Activated CD4-positive, alpha-beta memory T cell treated with anti-CD3 and anti-CD28 coated beads for 36 hours (primary cell): Measurements from ENCODE around the gene TOP2A. TPM values are rescaled to one million over a fixed set of nuclear protein-coding genes. Genes with fewer than 3 reads are reported as not detected.

Experiments used
- CTCF ChIA-PET: fragments of 350-600 bp; sonication (Branson Sonifier 250); formaldehyde crosslinking; loops from one replicate; lab custom pipeline; 2021; ENCODE audit warnings: antibody characterized with exemption, inconsistent platforms; lab: Charles Lee
- POLR2A ChIA-PET: fragments of 350-600 bp; sonication (Branson Sonifier 250); formaldehyde crosslinking; loops from one replicate; lab custom pipeline; 2021; ENCODE audit warnings: antibody characterized with exemption; lab: Charles Lee
- DNase-seq: peaks from one replicate; pipeline ENCODE4 v3.0.0-alpha.2; 2020
- H3K27ac Mint-ChIP-seq: one replicate; pipeline ENCODE4 v1.8.0; 2021; ENCODE audit warnings: mixed read lengths
- H3K27me3 Mint-ChIP-seq: one replicate; pipeline ENCODE4 v1.8.0; 2021; ENCODE audit warnings: mixed read lengths
- H3K36me3 Mint-ChIP-seq: one replicate; pipeline ENCODE4 v1.8.0; 2021; ENCODE audit warnings: mixed read lengths
- H3K4me1 Mint-ChIP-seq: one replicate; pipeline ENCODE4 v1.8.0; 2021; ENCODE audit warnings: low read depth, mixed read lengths
- H3K4me3 Mint-ChIP-seq: one replicate; pipeline ENCODE4 v1.8.0; 2021; ENCODE audit warnings: mild to moderate bottlenecking, mixed read lengths
- H3K9me3 Mint-ChIP-seq: one replicate; pipeline ENCODE4 v1.8.0; 2021; ENCODE audit warnings: mixed read lengths
- intact Hi-C: fragments of 100-400 bp; cut with micrococcal nuclease; formaldehyde crosslinking; loops from one replicate; pipeline ENCODE4 v1.15.1; 2023
- total RNA-seq, 2 experiments: library from RNA; stranded (reverse); gene quantifications; one replicate each; pipeline ENCODE4 v1.2.3, GENCODE V29; 2021

The TOP2A gene
- 100 to 1,000 TPM; 301 to 311 TPM for total RNA-seq

- ChIA-PET CTCF (interaction anchor here (0.7 to 6.5 kb wide), 21 partner anchors 9 to 202 kb away, joined by 3 to 99 read pairs (median 6); partner anchors contain the start of genes CDC6 and IGFBP4), POLR2A (interaction anchor here (0.6 to 2.0 kb wide), 17 partner anchors 9 to 145 kb away, joined by 3 to 16 read pairs (median 4); partner anchors contain the start of gene CDC6)
- H3K27me3 Mint-ChIP-seq = no peaks in the 10 kb centered on the region
- DNase-seq = peak; percentile 98
- peaks cover 30% of the 10 kb centered on the region for H3K4me1 Mint-ChIP-seq
- peaks cover 31% of the 10 kb centered on the region for H3K36me3 Mint-ChIP-seq
- H3K9me3 Mint-ChIP-seq = no peaks in the 10 kb centered on the region
- intact Hi-C loops = loop anchor here (1.0 to 5.0 kb wide), 6 partner anchors 9 to 192 kb away; no protein-coding TSS in a partner anchor
- H3K4me3 Mint-ChIP-seq = peak within 1 kb of the TSS; percentile 99
- H3K27ac Mint-ChIP-seq = peak within 1 kb of the TSS; percentile 89
These were observed at the start of gene TOP2A for GRCh38 chr17:40417609-40418427. Gene TOP2A (minus strand): TSS chr17:40417896. CDS start chr17:40417791, 105 bp downstream.

GRCh38 chr17:40467281-40467867 lies 49.7 kb upstream of the TOP2A start:
- Mint-ChIP-seq H3K9me3 (no peaks in the 10 kb centered on the region), H3K27ac (no peak overlapping the region), H3K36me3 (no peaks in the 10 kb centered on the region), H3K4me1 (no peaks in the 10 kb centered on the region), H3K27me3 (no peaks in the 10 kb centered on the region), H3K4me3 (no peak overlapping the region)
- POLR2A ChIA-PET = no interaction called here
- DNase-seq = no peak
- intact Hi-C loops = no loop called here
- CTCF ChIA-PET = interaction anchor here (3.5 kb wide), 1 partner anchor 9 kb away, joined by 16 read pairs; no protein-coding TSS in a partner anchor

- POLR2A ChIA-PET = no interaction called here
- no peak overlapping the region for H3K27ac Mint-ChIP-seq
These were observed 48.7 kb upstream of the TOP2A start for GRCh38 chr17:40466298-40466971.

GRCh38 chr17:40464392-40464855 lies 46.7 kb upstream of the TOP2A start:
- Mint-ChIP-seq H3K27ac (no peak overlapping the region), H3K36me3 (no peaks in the 10 kb centered on the region), H3K27me3 (no peaks in the 10 kb centered on the region), H3K4me3 (no peak overlapping the region), H3K9me3 (no peaks in the 10 kb centered on the region), H3K4me1 (no peaks in the 10 kb centered on the region)
- no peak for DNase-seq
- ChIA-PET POLR2A (no interaction called here), CTCF (interaction anchor here (0.7 to 3.5 kb wide), 2 partner anchors 12 to 14 kb away, joined by 5 to 16 read pairs; no protein-coding TSS in a partner anchor)
- intact Hi-C loops = no loop called here

More at GRCh38 chr17:40466298-40466971, 48.7 kb upstream of the TOP2A start:
- DNase-seq = no peak
- intact Hi-C loops = no loop called here
- H3K9me3 Mint-ChIP-seq = no peaks in the 10 kb centered on the region
- H3K27me3 Mint-ChIP-seq = no peaks in the 10 kb centered on the region
- H3K4me1 Mint-ChIP-seq = no peaks in the 10 kb centered on the region
- H3K4me3 Mint-ChIP-seq = no peak overlapping the region
- no peaks in the 10 kb centered on the region for H3K36me3 Mint-ChIP-seq
- CTCF ChIA-PET = interaction anchor here (3.5 kb wide), 1 partner anchor 10 kb away, joined by 16 read pairs; no protein-coding TSS in a partner anchor

- POLR2A ChIA-PET = no interaction called here
- H3K4me1 Mint-ChIP-seq = no peaks in the 10 kb centered on the region
These were observed 45.4 kb upstream of the TOP2A start for GRCh38 chr17:40463122-40463550.

GRCh38 chr17:40462343-40463121 lies 44.8 kb upstream of the TOP2A start:
- ChIA-PET CTCF (interaction anchor here (0.8 kb wide), 1 partner anchor 14 kb away, joined by 5 read pairs; no protein-coding TSS in a partner anchor), POLR2A (no interaction called here)
- H3K36me3 Mint-ChIP-seq = no peaks in the 10 kb centered on the region
- H3K27me3 Mint-ChIP-seq = no peaks in the 10 kb centered on the region
- no peak overlapping the region for H3K27ac Mint-ChIP-seq
- DNase-seq = no peak
- intact Hi-C loops = no loop called here
- no peak overlapping the region for H3K4me3 Mint-ChIP-seq
- H3K9me3 Mint-ChIP-seq = no peaks in the 10 kb centered on the region
- H3K4me1 Mint-ChIP-seq = no peaks in the 10 kb centered on the region

More at GRCh38 chr17:40463122-40463550, 45.4 kb upstream of the TOP2A start:
- H3K27me3 Mint-ChIP-seq = no peaks in the 10 kb centered on the region
- H3K9me3 Mint-ChIP-seq = no peaks in the 10 kb centered on the region
- no peaks in the 10 kb centered on the region for H3K36me3 Mint-ChIP-seq
- no peak for DNase-seq
- no peak overlapping the region for H3K27ac Mint-ChIP-seq
- no peak overlapping the region for H3K4me3 Mint-ChIP-seq
- CTCF ChIA-PET = no interaction called here
- intact Hi-C loops = no loop called here

- ChIA-PET POLR2A (interaction anchor here (0.8 to 1.0 kb wide), 2 partner anchors 71 to 95 kb away, joined by 3 read pairs; no protein-coding TSS in a partner anchor), CTCF (interaction anchor here (0.8 kb wide), 1 partner anchor 15 kb away, joined by 5 read pairs; no protein-coding TSS in a partner anchor)
- Mint-ChIP-seq H3K27me3 (no peaks in the 10 kb centered on the region), H3K36me3 (no peaks in the 10 kb centered on the region), H3K4me1 (no peaks in the 10 kb centered on the region), H3K27ac (no peak overlapping the region), H3K4me3 (no peak overlapping the region), H3K9me3 (no peaks in the 10 kb centered on the region)
- intact Hi-C loops = no loop called here
- DNase-seq = no peak
These were observed 44.1 kb upstream of the TOP2A start for GRCh38 chr17:40461732-40462342.

- intact Hi-C loops = no loop called here
- POLR2A ChIA-PET = interaction anchor here (0.8 to 1.0 kb wide), 2 partner anchors 72 to 96 kb away, joined by 3 read pairs; no protein-coding TSS in a partner anchor
- H3K36me3 Mint-ChIP-seq = no peaks in the 10 kb centered on the region
These were observed 43.5 kb upstream of the TOP2A start for GRCh38 chr17:40460968-40461731.

GRCh38 chr17:40460604-40460967 lies 42.9 kb upstream of the TOP2A start:
- H3K4me3 Mint-ChIP-seq = no peak overlapping the region
- no peak for DNase-seq
- no peaks in the 10 kb centered on the region for H3K9me3 Mint-ChIP-seq
- ChIA-PET CTCF (interaction anchor here (0.6 to 0.8 kb wide), 2 partner anchors 31 to 99 kb away, joined by 3 read pairs; no protein-coding TSS in a partner anchor), POLR2A (no interaction called here)
- no peaks in the 10 kb centered on the region for H3K4me1 Mint-ChIP-seq
- intact Hi-C loops = no loop called here
- H3K27me3 Mint-ChIP-seq = no peaks in the 10 kb centered on the region
- no peaks in the 10 kb centered on the region for H3K36me3 Mint-ChIP-seq
- no peak overlapping the region for H3K27ac Mint-ChIP-seq

More at GRCh38 chr17:40460968-40461731, 43.5 kb upstream of the TOP2A start:
- CTCF ChIA-PET = interaction anchor here (0.6 kb wide), 1 partner anchor 30 kb away, joined by 3 read pairs; no protein-coding TSS in a partner anchor
- H3K4me1 Mint-ChIP-seq = no peaks in the 10 kb centered on the region
- no peaks in the 10 kb centered on the region for H3K27me3 Mint-ChIP-seq
- H3K9me3 Mint-ChIP-seq = no peaks in the 10 kb centered on the region
- no peak overlapping the region for H3K4me3 Mint-ChIP-seq
- no peak overlapping the region for H3K27ac Mint-ChIP-seq
- no peak for DNase-seq
